ENCODE results near the gene VSIG10.

The VSIG10 gene

DNA sequence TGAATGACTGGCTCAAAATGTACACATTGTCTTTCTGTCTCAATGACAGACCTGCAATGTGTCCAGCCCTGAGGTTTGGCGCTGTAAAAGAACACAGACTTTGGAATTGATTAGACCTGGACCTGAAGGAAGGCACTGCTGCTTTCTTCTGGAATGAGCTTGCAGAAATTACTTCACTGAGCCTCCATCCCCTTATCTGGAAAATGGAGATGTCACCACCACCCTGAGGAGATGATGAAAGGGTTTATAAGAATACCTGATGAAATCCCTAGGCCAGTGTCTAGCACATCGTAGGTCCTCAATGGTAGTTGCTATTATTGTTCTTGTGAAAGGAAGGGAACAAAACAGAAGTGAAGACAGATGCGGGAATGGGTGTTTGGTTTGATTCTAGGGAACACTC lies 33.2 kb downstream of the VSIG10 start:
- TF ChIP-seq, protein P1, sequence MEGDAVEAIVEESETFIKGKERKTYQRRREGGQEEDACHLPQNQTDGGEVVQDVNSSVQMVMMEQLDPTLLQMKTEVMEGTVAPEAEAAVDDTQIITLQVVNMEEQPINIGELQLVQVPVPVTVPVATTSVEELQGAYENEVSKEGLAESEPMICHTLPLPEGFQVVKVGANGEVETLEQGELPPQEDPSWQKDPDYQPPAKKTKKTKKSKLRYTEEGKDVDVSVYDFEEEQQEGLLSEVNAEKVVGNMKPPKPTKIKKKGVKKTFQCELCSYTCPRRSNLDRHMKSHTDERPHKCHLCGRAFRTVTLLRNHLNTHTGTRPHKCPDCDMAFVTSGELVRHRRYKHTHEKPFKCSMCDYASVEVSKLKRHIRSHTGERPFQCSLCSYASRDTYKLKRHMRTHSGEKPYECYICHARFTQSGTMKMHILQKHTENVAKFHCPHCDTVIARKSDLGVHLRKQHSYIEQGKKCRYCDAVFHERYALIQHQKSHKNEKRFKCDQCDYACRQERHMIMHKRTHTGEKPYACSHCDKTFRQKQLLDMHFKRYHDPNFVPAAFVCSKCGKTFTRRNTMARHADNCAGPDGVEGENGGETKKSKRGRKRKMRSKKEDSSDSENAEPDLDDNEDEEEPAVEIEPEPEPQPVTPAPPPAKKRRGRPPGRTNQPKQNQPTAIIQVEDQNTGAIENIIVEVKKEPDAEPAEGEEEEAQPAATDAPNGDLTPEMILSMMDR (conservative IDR thresholded peaks at IDR 0.05; ENCODE audit: low read depth, low read length), result no peak
- DNase-seq (ENCODE audit: low read depth), result no peak
- H3K4me3 ChIP-seq (ENCODE audit: low read length), result no peak overlapping the region

DNA sequence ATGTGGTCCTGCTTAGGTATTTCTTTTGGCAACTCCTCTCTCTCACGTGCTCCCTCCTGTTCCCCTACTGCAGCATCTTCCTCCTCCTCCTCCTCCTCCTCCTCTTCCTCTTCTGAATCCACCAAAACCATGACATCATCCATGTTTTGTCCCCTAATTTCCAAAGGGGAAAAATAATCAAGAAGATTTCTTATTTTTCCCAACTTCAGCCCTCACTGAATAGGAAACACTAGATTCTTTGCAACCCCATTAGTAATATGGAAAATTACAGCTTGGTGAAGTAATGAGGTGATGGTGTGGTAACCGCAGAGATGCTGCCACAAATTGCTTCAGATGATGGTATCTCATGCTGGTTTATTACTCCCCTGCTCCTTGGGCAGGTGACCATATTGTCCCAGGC lies 35.4 kb downstream of the VSIG10 start:
- TF ChIP-seq, protein P1 (conservative IDR thresholded peaks at IDR 0.05; ENCODE audit: low read depth, low read length), result no peak
- DNase-seq (ENCODE audit: low read depth), result no peak
- no peak overlapping the region for H3K4me3 ChIP-seq (ENCODE audit: low read length)

DNA sequence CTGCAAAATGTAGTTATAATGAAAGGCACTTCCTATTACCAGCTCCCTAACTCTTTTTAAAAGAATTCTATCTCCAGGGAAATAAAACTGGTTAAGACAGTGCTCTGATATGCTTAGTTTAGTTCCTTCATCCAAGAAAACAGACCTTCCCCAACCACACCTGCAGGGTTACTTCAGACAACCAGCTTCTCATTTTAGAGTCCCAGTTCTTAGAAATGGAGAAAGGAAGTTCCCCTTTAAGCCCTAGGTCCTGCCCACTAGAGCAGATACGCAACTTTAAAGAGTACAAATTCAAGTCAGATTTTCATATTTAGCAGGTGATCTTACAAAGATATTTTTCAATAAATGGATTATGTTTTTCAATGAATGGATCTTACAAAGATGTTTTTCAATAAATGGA lies 38.4 kb downstream of the VSIG10 start:
- DNase-seq (ENCODE audit: low read depth), result no peak
- TF ChIP-seq, protein P1 (conservative IDR thresholded peaks at IDR 0.05; ENCODE audit: low read depth, low read length), result no peak
- H3K4me3 ChIP-seq (ENCODE audit: low read length), result no peak overlapping the region

DNA sequence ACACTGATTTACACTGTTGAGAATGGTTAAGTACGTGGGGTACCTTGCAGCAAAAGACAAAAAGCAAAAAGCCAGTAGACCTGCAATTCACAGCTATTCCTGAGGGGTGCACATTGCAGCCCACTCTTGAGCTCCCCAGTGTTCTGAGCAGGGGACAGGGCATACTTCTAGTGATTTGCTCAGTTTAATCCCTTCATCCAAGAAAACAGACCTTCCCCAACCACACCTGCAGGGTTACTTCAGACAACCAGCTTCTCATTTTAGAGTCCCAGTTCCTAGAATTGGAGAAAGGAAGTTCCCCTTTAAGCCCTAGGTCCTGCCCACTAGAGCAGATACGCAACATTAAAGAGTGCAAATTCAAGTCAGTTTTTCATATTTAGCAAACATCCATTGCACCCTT lies 39.2 kb downstream of the VSIG10 start:
- no peak for DNase-seq (ENCODE audit: low read depth)
- TF ChIP-seq, protein P1 (conservative IDR thresholded peaks at IDR 0.05; ENCODE audit: low read depth, low read length), result peak; percentile 28

DNA sequence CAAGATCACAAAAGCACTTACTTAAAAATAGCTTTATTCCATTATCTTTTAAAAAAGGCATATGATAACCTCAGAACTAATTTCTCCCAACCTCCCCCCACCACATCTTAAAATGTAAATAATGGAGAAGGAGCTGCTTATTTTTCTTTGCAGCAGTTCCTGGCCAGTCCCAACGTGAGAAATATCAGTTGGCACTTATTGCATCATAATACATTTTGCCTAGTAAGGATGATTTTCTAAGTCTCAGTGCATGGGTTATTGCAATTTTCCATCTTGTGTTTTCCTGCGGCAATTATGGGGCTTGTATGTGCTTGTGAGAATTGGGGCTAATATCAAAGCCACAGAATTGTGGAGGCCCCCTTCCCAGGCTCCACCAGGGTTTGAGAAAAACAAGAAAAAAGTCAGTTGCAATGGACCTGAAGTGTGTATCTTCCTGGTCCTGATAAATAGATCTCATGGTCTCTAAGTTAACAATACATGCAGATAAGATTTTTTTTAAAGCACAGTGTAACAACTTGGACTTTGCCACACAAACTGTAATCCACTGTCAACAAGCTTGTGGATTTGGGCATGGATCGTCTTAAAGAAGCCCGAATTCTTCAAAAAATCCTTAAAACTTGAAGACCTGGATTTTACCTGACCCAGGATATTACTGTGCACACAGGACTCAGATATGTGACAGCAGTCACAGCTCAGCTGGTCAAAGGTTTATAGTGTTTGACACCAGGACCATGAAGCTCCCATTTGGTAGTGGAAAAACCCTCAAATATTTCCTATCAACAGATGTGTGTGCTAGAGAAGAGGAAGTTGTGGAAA lies 40.0 kb downstream of the VSIG10 start:
- TF ChIP-seq, protein P1 (conservative IDR thresholded peaks at IDR 0.05; ENCODE audit: low read depth, low read length), result no peak
- DNase-seq (ENCODE audit: low read depth), result no peak

More for the DNA sequence above, 39.2 kb downstream of the VSIG10 start:
- no peak overlapping the region for H3K4me3 ChIP-seq (ENCODE audit: low read length)

DNA sequence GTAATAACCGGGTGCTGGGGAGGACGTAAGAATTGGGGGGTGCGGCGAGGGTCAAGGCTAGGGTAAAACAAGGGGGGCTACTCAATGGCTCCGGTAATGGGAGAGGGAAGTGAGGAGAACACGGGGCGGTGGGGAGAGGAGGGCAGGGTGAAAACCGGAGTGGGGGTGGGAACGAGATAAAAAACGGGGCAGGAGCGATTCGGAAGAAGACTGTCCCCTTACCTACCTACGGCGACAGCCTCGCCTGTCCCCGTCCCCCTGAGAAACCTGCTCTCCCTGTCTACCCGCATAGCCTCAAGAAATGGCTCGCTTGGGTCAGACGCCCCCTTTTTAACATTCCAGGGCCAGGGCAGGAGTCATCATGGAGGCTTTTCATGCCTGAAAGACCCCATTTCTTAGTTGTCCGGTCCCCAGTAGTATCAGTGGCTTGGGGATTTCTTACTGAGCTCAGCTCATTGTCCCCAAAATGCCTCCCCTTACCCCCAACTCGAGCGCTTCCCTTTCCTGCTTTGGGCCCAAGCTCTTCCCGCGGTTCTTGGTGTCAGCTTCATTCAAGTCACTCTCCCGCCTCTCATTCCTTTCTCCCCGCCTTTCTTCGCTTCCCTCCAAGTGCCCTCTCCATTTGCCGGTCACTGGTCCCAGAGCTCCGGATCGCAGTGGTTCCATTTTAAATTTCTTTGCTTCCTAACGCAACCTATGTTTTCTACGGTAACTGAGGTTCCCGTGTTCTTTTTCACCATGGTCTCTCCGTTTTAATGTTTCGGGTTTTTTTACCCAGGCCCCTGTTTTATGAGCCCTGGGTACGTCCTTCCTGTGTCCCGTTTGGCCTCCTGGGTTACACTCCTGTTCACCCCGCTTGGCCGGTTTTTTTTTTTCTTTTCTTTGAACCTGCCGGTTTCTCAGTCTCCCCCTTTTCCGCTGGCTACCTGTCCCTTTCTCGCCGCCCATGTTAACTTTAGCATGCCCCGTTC lies 41.7 kb downstream of the VSIG10 start:
- H3K4me3 ChIP-seq (ENCODE audit: low read length), result peak overlapping the region; percentile 89
- peak; percentile 16 for DNase-seq (ENCODE audit: low read depth)

More for the DNA sequence above, 40.0 kb downstream of the VSIG10 start:
- no peak overlapping the region for H3K4me3 ChIP-seq (ENCODE audit: low read length)

More for the DNA sequence above, 41.7 kb downstream of the VSIG10 start:
- TF ChIP-seq, protein P1 (conservative IDR thresholded peaks at IDR 0.05; ENCODE audit: low read depth, low read length), result no peak
